ENCODE results near the gene SKAP2. TPM values are rescaled to one million over a fixed set of nuclear protein-coding genes. Genes with fewer than 3 reads are reported as not detected.

The SKAP2 gene
- total RNA-seq, 1 experiment from 2014 or later, result 0.56 TPM

GRCh38 chr7:26670290-26670689 is 194.1 kb downstream of the SKAP2 start:
- H3K36me3 ChIP-seq (ENCODE audit: insufficient read depth, low read length, poor library complexity, severe bottlenecking), result no peaks in the 10 kb centered on the region
- H3K9me3 ChIP-seq (ENCODE audit: low read depth, low read length, poor library complexity, severe bottlenecking), result no peaks in the 10 kb centered on the region
- no peak overlapping the region for H3K4me3 ChIP-seq (ENCODE audit: low read depth, low read length, poor library complexity, severe bottlenecking)
- no peak overlapping the region for H3K27ac ChIP-seq (ENCODE audit: low read depth, low read length, poor library complexity, severe bottlenecking)
- CTCF ChIA-PET, result no interaction called here
- no TSS peak for BruUV-seq (replicated peaks)
- no peak for TF ChIP-seq EZH2 (IDR thresholded peaks at IDR 0.05; ENCODE audit: borderline replicate concordance, low read depth, low read length, poor library complexity, severe bottlenecking)
- no peak for TF ChIP-seq CTCF (conservative IDR thresholded peaks at IDR 0.05; ENCODE audit: low read depth, low read length)
- POLR2A ChIA-PET (ENCODE audit: low non-redundant PET), result no interaction called here
- peaks cover 79% of the 10 kb centered on the region for H3K27me3 ChIP-seq (replicated peaks; ENCODE audit: insufficient read depth, low read depth, low read length, poor library complexity)
- no peaks in the 10 kb centered on the region for H3K4me1 ChIP-seq (ENCODE audit: insufficient read depth, low read length, poor library complexity, severe bottlenecking)
- DNase-seq (ENCODE audit: low spot score), result no peak
- intact Hi-C loops (cut with micrococcal nuclease; ENCODE audit: unreplicated experiment), result no loop called here

- no TSS peak for BruUV-seq (replicated peaks)
- no peak for DNase-seq (ENCODE audit: low spot score)
- Histone ChIP-seq H3K27me3 (replicated peaks; ENCODE audit: insufficient read depth, low read depth, low read length, poor library complexity) (peaks cover 80% of the 10 kb centered on the region), H3K4me3 (ENCODE audit: low read depth, low read length, poor library complexity, severe bottlenecking) (no peak overlapping the region), H3K4me1 (ENCODE audit: insufficient read depth, low read length, poor library complexity, severe bottlenecking) (no peaks in the 10 kb centered on the region), H3K36me3 (ENCODE audit: insufficient read depth, low read length, poor library complexity, severe bottlenecking) (no peaks in the 10 kb centered on the region), H3K27ac (ENCODE audit: low read depth, low read length, poor library complexity, severe bottlenecking) (no peak overlapping the region), H3K9me3 (ENCODE audit: low read depth, low read length, poor library complexity, severe bottlenecking) (no peaks in the 10 kb centered on the region)
- POLR2A ChIA-PET (ENCODE audit: low non-redundant PET), result no interaction called here
- intact Hi-C loops (cut with micrococcal nuclease; ENCODE audit: unreplicated experiment), result loop anchor here (5.0 kb wide), 2 partner anchors 777 to 792 kb away; no protein-coding TSS in a partner anchor
- CTCF ChIA-PET, result interaction anchor here (0.6 to 1.6 kb wide), 2 partner anchors 62 to 300 kb away, joined by 3 to 21 read pairs; no protein-coding TSS in a partner anchor
- TF ChIP-seq CTCF (conservative IDR thresholded peaks at IDR 0.05; ENCODE audit: low read depth, low read length), result no peak
- TF ChIP-seq EZH2 (IDR thresholded peaks at IDR 0.05; ENCODE audit: borderline replicate concordance, low read depth, low read length, poor library complexity, severe bottlenecking), result no peak
Observed at GRCh38 chr7:26668821-26669220, 195.6 kb downstream of the SKAP2 start.

- ChIA-PET CTCF (interaction anchor here (0.7 to 1.6 kb wide), 6 partner anchors 11 to 301 kb away, joined by 3 to 21 read pairs (median 4); no protein-coding TSS in a partner anchor), POLR2A (ENCODE audit: low non-redundant PET) (no interaction called here)
- Histone ChIP-seq H3K27me3 (replicated peaks; ENCODE audit: insufficient read depth, low read depth, low read length, poor library complexity) (peaks cover 80% of the 10 kb centered on the region), H3K36me3 (ENCODE audit: insufficient read depth, low read length, poor library complexity, severe bottlenecking) (no peaks in the 10 kb centered on the region), H3K9me3 (ENCODE audit: low read depth, low read length, poor library complexity, severe bottlenecking) (no peaks in the 10 kb centered on the region), H3K4me3 (ENCODE audit: low read depth, low read length, poor library complexity, severe bottlenecking) (no peak overlapping the region), H3K27ac (ENCODE audit: low read depth, low read length, poor library complexity, severe bottlenecking) (no peak overlapping the region), H3K4me1 (ENCODE audit: insufficient read depth, low read length, poor library complexity, severe bottlenecking) (no peaks in the 10 kb centered on the region)
- DNase-seq (ENCODE audit: low spot score), result peak; percentile 95
- BruUV-seq (replicated peaks), result no TSS peak
- no peak for TF ChIP-seq EZH2 (IDR thresholded peaks at IDR 0.05; ENCODE audit: borderline replicate concordance, low read depth, low read length, poor library complexity, severe bottlenecking)
- peak; percentile 93 for TF ChIP-seq CTCF (conservative IDR thresholded peaks at IDR 0.05; ENCODE audit: low read depth, low read length)
- intact Hi-C loops (cut with micrococcal nuclease; ENCODE audit: unreplicated experiment), result loop anchor here (1.0 to 5.0 kb wide), 3 partner anchors 298 to 790 kb away; no protein-coding TSS in a partner anchor
Observed at GRCh38 chr7:26667514-26668133, 196.8 kb downstream of the SKAP2 start.
